Endothelial cell of umbilical vein (primary cell): ENCODE data around the gene AKAP13. TPM values are rescaled to one million over a fixed set of nuclear protein-coding genes. Genes with fewer than 3 reads are reported as not detected.

Source experiments
- BruUV-seq: library from RNA; stranded (reverse); fragments of 400-500 nt; replicated peaks from 2 replicates; lab custom pipeline; 2021; lab: Mats Ljungman, UMichigan
- CTCF ChIA-PET: fragments of 300-600, 350-600 bp; sonication (Branson Sonifier 250); formaldehyde crosslinking; loops from one replicate; lab custom pipeline; 2021; ENCODE audit warnings: antibody characterized with exemption, inconsistent platforms; lab: Charles Lee
- POLR2A ChIA-PET: fragments of 300-600, 350-600 bp; sonication (Branson Sonifier 250); formaldehyde crosslinking; loops from one replicate; lab custom pipeline; 2021; ENCODE audit warnings: antibody characterized with exemption, inconsistent platforms; lab: Charles Lee
- DNase-seq: peaks from one replicate; pipeline ENCODE4 v3.0.0-alpha.2; 2011; ENCODE audit warnings: low read depth, low spot score
- FAIRE-seq: peaks from 2 replicates; lab custom pipeline; 2011; peaks lifted over from hg19 to GRCh38; lab: Jason Lieb, UNC
- H2AFZ ChIP-seq: 2 replicates; pipeline ENCODE4 v1.6.0; 2012; ENCODE audit warnings: low read depth, low read length, control low read depth, inconsistent platforms
- H3K27ac ChIP-seq: 2 replicates; pipeline ENCODE4 v1.5.1; 2011; ENCODE audit warnings: low read depth, mild to moderate bottlenecking, control low read depth, low read length, moderate library complexity; ENCODE audit not compliant: insufficient read depth
- H3K27me3 ChIP-seq, 2 experiments: 2 replicates each; pipeline versions ENCODE4 v1.6.0 to v1.6.1; 2011; ENCODE audit warnings: low read length in 2 of 2, mixed read lengths in 1 of 2; ENCODE audit not compliant: control insufficient read depth in 2 of 2, insufficient read depth in 2 of 2
- H3K36me3 ChIP-seq, 2 experiments: 2 replicates in 1 of 2; 3 replicates in 1 of 2; pipeline ENCODE4 v1.5.1; 2011; ENCODE audit warnings: low read length in 2 of 2, mild to moderate bottlenecking in 1 of 2, moderate library complexity in 1 of 2; ENCODE audit not compliant: control insufficient read depth in 2 of 2, insufficient read depth in 2 of 2; ENCODE audit errors: extremely low read depth in 1 of 2
- H3K4me1 ChIP-seq: 3 replicates; pipeline ENCODE4 v1.5.1; 2011; ENCODE audit warnings: mild to moderate bottlenecking, low read length; ENCODE audit not compliant: control insufficient read depth, insufficient read depth; ENCODE audit errors: extremely low read depth
- H3K4me2 ChIP-seq: 2 replicates; pipeline ENCODE4 v1.6.1; 2011; ENCODE audit warnings: low read length, control low read depth, mixed read lengths; ENCODE audit not compliant: insufficient read depth
- H3K4me3 ChIP-seq, 3 experiments: fragments of 200-600 bp in 1 of 3; sonication (generic), shearing (Covaris generic) in 1 of 3; replicated peaks in 1 of 3; 2 replicates each; pipeline ENCODE4 v1.5.1; 2011 to 2016; ENCODE audit warnings: control low read depth in 3 of 3, low read length in 3 of 3, mild to moderate bottlenecking in 2 of 3, inconsistent platforms in 1 of 3, low read depth in 1 of 3, moderate library complexity in 1 of 3; ENCODE audit not compliant: insufficient read depth in 1 of 3
- H3K79me2 ChIP-seq: 2 replicates; pipeline ENCODE4 v1.6.0; 2012; ENCODE audit warnings: low read length, inconsistent platforms; ENCODE audit not compliant: control insufficient read depth, insufficient read depth
- H3K9ac ChIP-seq: replicated peaks from 2 replicates; pipeline ENCODE3; 2011; ENCODE audit warnings: low read length, control low read depth; ENCODE audit not compliant: insufficient read depth; ENCODE audit errors: extremely low read depth
- H3K9me1 ChIP-seq: replicated peaks from 3 replicates; pipeline ENCODE4 v1.6.0; 2011; ENCODE audit warnings: mild to moderate bottlenecking, low read length; ENCODE audit not compliant: control insufficient read depth, insufficient read depth; ENCODE audit errors: extremely low read depth
- H3K9me3 ChIP-seq: replicated peaks from 2 replicates; pipeline ENCODE4 v1.5.1; 2012; ENCODE audit warnings: low read length, inconsistent platforms; ENCODE audit not compliant: control insufficient read depth, insufficient read depth
- H4K20me1 ChIP-seq: replicated peaks from 2 replicates; pipeline ENCODE3; 2011; ENCODE audit warnings: mild to moderate bottlenecking, low read length; ENCODE audit not compliant: control insufficient read depth, insufficient read depth; ENCODE audit errors: extremely low read depth
- CTCF ChIP-seq, 2 donors: IDR thresholded peaks; 1 replicate in 1 of 2; 2 replicates in 1 of 2; pipeline ENCODE4 v1.5.1; 2011; ENCODE audit warnings: low read length in 2 of 2, mild to moderate bottlenecking in 2 of 2, moderate library complexity in 2 of 2, control low read depth in 1 of 2, inconsistent platforms in 1 of 2, low read depth in 1 of 2; ENCODE audit not compliant: insufficient read depth in 1 of 2; ENCODE audit errors: extremely low read depth in 1 of 2
- EZH2 ChIP-seq: IDR thresholded peaks from 2 replicates; pipeline ENCODE4 v1.6.1; 2012; ENCODE audit warnings: borderline replicate concordance, low read depth, mild to moderate bottlenecking, moderate library complexity, low read length, inconsistent platforms; ENCODE audit not compliant: severe bottlenecking
- FOS ChIP-seq: IDR thresholded peaks from 2 replicates; pipeline ENCODE4 v1.6.1; 2011; ENCODE audit warnings: mild to moderate bottlenecking, low read length, moderate library complexity, borderline replicate concordance; ENCODE audit not compliant: insufficient read depth
- GATA2 ChIP-seq: IDR thresholded peaks from 2 replicates; pipeline ENCODE4 v1.7.0; 2011; ENCODE audit warnings: low read depth, mild to moderate bottlenecking, moderate library complexity, mixed read lengths, low read length; ENCODE audit not compliant: insufficient read length, insufficient read depth
- JUN ChIP-seq: IDR thresholded peaks from 2 replicates; pipeline ENCODE4 v1.6.1; 2011; ENCODE audit warnings: borderline replicate concordance, low read depth; ENCODE audit not compliant: insufficient read length, insufficient read depth
- MAX ChIP-seq: IDR thresholded peaks from 2 replicates; pipeline ENCODE4 v1.6.1; 2011; ENCODE audit not compliant: insufficient read depth, insufficient read length
- MYC ChIP-seq: IDR thresholded peaks from one replicate; pipeline ENCODE4 v1.6.1; 2011; ENCODE audit warnings: mild to moderate bottlenecking, low read depth, low read length
- POLR2A ChIP-seq: IDR thresholded peaks from 2 replicates; pipeline ENCODE4 v1.6.1; 2012; ENCODE audit warnings: low read depth, mild to moderate bottlenecking, control low read depth, low read length
- POLR2AphosphoS5 ChIP-seq: IDR thresholded peaks from 2 replicates; pipeline ENCODE4 v1.6.1; 2012; ENCODE audit warnings: low read depth, mild to moderate bottlenecking, control low read depth, low read length, moderate library complexity; ENCODE audit not compliant: insufficient read depth
- dilution Hi-C: fragments of 300-500 bp; cut with MboI; formaldehyde crosslinking; loops from one replicate; pipeline ENCODE4 v1.15.0; 2019; ENCODE audit warnings: low sequenced_read_pairs; ENCODE audit not compliant: extremely low pct_ligation_motif_present
- intact Hi-C: fragments of 100-400 bp; cut with micrococcal nuclease; formaldehyde crosslinking; loops from one replicate; pipeline ENCODE4 v1.10.0; 2022
- polyA plus RNA-seq, 4 experiments: library from polyadenylated mRNA; depleted of rRNA in 3 of 4; stranded (reverse) in 3 of 4; unstranded in 1 of 4; fragments of >200 nt; gene quantifications; 2 replicates each; pipeline versions ENCODE4 v1.2.1 to v1.2.3, GENCODE V29; 2011 to 2012; ENCODE audit warnings: missing spikeins in 1 of 4
- total RNA-seq: library from RNA; stranded (reverse); gene quantifications from 2 replicates; pipeline ENCODE4 v1.2.3, GENCODE V29; 2021

Gene AKAP13
- total and polyA plus RNA-seq, 2 donors (not counting 3 experiments of a cell fraction or from before 2014, with no cell fraction given), result 22.8 to 87.8 TPM

DNA sequence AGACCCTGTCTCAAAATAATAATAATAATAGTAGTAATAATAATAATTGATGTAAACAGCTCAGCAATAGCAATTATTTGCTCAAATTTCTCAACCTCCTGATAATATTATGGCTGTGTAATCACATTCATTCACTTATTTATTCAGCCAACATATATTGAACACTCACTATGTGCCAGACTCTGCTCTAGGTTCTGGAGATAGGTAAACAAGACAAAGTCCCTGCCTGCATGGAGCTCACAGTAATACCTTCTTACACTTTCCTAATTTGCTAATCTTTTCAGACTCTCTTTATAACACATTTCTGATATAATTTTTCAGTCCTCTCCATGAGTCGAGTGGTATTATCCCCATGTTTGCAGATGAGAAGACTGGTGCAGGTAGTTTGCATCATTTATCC lies 276.7 kb downstream of the AKAP13 start:
- no peak overlapping the region for H3K4me2 ChIP-seq
- no peaks in the 10 kb centered on the region for H3K79me2 ChIP-seq
- peaks cover 2 to 4% of the 10 kb centered on the region in 2 experiments for H3K36me3 ChIP-seq
- H2AFZ ChIP-seq, result no peak overlapping the region
- H4K20me1 ChIP-seq, result no peaks in the 10 kb centered on the region
- FAIRE-seq (no peak), DNase-seq (no peak)
- ChIA-PET CTCF (interaction anchor here (0.8 to 1.3 kb wide), 2 partner anchors 10 to 16 kb away, joined by 3 read pairs; no protein-coding TSS in a partner anchor), POLR2A (interaction anchor here (0.7 kb wide), 1 partner anchor 317 kb away, joined by 6 read pairs; no protein-coding TSS in a partner anchor)
- no peaks in the 10 kb centered on the region for H3K4me1 ChIP-seq
- no peak for TF ChIP-seq FOS
- dilution Hi-C loops, result no loop called here
- no peaks in the 10 kb centered on the region for H3K9me1 ChIP-seq
- H3K9me3 ChIP-seq, result no peaks in the 10 kb centered on the region
- intact Hi-C loops, result no loop called here
- no peak overlapping the region for H3K9ac ChIP-seq
- no peak overlapping the region for H3K27ac ChIP-seq
- H3K27me3 ChIP-seq, result no peaks in the 10 kb centered on the region
- no TSS peak for BruUV-seq
- no peak overlapping the region for H3K4me3 ChIP-seq

- Histone ChIP-seq H3K27ac (no peak overlapping the region), H3K79me2 (no peaks in the 10 kb centered on the region), H3K36me3 (peaks cover 4 to 7% of the 10 kb centered on the region in 2 experiments), H3K4me2 (no peak overlapping the region), H3K27me3 (no peaks in the 10 kb centered on the region), H4K20me1 (no peaks in the 10 kb centered on the region), H2AFZ (no peak overlapping the region), H3K9ac (no peak overlapping the region), H3K9me1 (no peaks in the 10 kb centered on the region), H3K4me1 (no peaks in the 10 kb centered on the region), H3K9me3 (no peaks in the 10 kb centered on the region), H3K4me3 (no peak overlapping the region)
- dilution Hi-C loops (no loop called here), intact Hi-C loops (no loop called here)
- DNase-seq (no peak), FAIRE-seq (no peak)
- ChIA-PET POLR2A (no interaction called here), CTCF (interaction anchor here (1.0 to 1.2 kb wide), 3 partner anchors 9 to 40 kb away, joined by 4 to 5 read pairs (median 4); no protein-coding TSS in a partner anchor)
- no TSS peak for BruUV-seq
- TF ChIP-seq MAX (no peak), POLR2A (no peak), POLR2AphosphoS5 (no peak), CTCF (IDR thresholded peaks at IDR 0.05; ENCODE audit: extremely low read depth in 1 of 2, insufficient read depth in 1 of 2, low read depth in 1 of 2, low read length in 2 of 2) (no peak), JUN (no peak), GATA2 (no peak), EZH2 (no peak), MYC (no peak), FOS (no peak)
Observed at GRCh38 chr15:85658816-85659215, 278.4 kb downstream of the AKAP13 start.
